MM.1S (cell line): ENCODE measurements around the gene LRRC14B.

Experiments used
- CTCF ChIP-seq: fragments of 300-600 bp; sonication (generic); IDR thresholded peaks from 2 replicates; pipeline ENCODE4 v1.5.1; 2016; ENCODE audit warnings: antibody characterized with exemption, low read length, mixed read lengths
- EZH2 ChIP-seq: fragments of 300-600 bp; sonication (generic); optimal IDR thresholded peaks from 2 replicates; pipeline ENCODE3; 2017; ENCODE audit warnings: low read depth, mild to moderate bottlenecking, antibody characterized with exemption, low read length, mixed read lengths
- EZH2phosphoT487 ChIP-seq: fragments of 300-600 bp; sonication (generic); IDR thresholded peaks from 2 replicates; pipeline ENCODE4 v1.6.1; 2018; ENCODE audit warnings: antibody characterized with exemption, low read length

GRCh38 chr5:167511-167910 lies 23.8 kb upstream of the LRRC14B start:
- TF ChIP-seq CTCF (no peak), EZH2 (no peak), EZH2phosphoT487 (no peak)
